AG09309 (cell line): ENCODE data around the gene PCDHGB6.
A peak's percentile ranks its signal among the peaks of the same experiment; 100 is the strongest.
"Not testable (repeated sequence)": the region's sequence is repeated elsewhere in the genome, so short reads cannot be mapped to it uniquely, and the experiment has no call there.

Experiments
- DNase-seq: peaks from one replicate; pipeline ENCODE4 v3.0.0-alpha.2; 2010; ENCODE audit warnings: low read depth
- H3K4me3 ChIP-seq: 2 replicates; pipeline ENCODE4 v1.5.1; 2011; ENCODE audit warnings: mild to moderate bottlenecking, low read depth, low read length, moderate library complexity; ENCODE audit not compliant: control insufficient read depth
- TF ChIP-seq, protein P1 (sequence below): IDR thresholded peaks from 2 replicates; pipeline ENCODE4 v1.5.1; 2011; ENCODE audit warnings: mild to moderate bottlenecking, low read depth, low read length, inconsistent platforms; ENCODE audit not compliant: insufficient read depth, control insufficient read depth; ENCODE audit errors: missing control alignments

The PCDHGB6 gene

DNA sequence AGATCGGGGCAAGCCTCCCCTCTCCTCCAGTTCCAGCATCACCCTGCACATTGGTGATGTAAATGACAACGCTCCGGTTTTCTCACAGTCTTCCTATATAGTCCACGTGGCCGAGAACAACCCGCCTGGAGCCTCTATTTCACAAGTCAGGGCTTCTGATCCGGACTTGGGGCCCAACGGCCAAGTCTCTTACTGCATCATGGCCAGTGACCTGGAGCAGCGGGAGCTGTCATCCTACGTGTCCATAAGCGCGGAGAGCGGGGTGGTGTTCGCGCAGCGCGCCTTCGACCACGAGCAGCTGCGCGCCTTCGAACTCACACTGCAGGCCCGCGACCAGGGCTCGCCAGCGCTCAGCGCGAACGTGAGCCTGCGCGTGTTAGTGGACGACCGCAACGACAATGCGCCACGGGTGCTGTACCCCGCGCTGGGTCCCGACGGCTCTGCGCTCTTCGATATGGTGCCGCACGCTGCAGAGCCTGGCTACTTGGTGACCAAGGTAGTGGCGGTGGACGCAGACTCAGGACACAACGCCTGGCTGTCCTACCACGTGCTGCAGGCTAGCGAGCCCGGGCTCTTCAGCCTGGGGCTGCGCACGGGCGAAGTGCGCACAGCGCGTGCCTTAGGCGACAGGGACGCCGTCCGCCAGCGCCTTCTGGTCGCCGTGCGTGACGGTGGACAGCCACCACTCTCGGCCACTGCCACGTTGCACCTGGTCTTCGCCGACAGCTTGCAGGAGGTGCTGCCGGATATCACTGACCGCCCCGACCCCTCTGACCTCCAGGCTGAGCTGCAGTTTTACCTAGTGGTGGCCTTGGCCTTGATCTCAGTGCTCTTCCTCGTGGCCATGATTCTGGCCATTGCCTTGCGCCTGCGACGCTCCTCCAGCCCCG lies 18.4 kb upstream of the PCDHGB6 start:
- DNase-seq: no peak
- TF ChIP-seq, protein P1, sequence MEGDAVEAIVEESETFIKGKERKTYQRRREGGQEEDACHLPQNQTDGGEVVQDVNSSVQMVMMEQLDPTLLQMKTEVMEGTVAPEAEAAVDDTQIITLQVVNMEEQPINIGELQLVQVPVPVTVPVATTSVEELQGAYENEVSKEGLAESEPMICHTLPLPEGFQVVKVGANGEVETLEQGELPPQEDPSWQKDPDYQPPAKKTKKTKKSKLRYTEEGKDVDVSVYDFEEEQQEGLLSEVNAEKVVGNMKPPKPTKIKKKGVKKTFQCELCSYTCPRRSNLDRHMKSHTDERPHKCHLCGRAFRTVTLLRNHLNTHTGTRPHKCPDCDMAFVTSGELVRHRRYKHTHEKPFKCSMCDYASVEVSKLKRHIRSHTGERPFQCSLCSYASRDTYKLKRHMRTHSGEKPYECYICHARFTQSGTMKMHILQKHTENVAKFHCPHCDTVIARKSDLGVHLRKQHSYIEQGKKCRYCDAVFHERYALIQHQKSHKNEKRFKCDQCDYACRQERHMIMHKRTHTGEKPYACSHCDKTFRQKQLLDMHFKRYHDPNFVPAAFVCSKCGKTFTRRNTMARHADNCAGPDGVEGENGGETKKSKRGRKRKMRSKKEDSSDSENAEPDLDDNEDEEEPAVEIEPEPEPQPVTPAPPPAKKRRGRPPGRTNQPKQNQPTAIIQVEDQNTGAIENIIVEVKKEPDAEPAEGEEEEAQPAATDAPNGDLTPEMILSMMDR: no peak
- H3K4me3 ChIP-seq: no peak overlapping the region

DNA sequence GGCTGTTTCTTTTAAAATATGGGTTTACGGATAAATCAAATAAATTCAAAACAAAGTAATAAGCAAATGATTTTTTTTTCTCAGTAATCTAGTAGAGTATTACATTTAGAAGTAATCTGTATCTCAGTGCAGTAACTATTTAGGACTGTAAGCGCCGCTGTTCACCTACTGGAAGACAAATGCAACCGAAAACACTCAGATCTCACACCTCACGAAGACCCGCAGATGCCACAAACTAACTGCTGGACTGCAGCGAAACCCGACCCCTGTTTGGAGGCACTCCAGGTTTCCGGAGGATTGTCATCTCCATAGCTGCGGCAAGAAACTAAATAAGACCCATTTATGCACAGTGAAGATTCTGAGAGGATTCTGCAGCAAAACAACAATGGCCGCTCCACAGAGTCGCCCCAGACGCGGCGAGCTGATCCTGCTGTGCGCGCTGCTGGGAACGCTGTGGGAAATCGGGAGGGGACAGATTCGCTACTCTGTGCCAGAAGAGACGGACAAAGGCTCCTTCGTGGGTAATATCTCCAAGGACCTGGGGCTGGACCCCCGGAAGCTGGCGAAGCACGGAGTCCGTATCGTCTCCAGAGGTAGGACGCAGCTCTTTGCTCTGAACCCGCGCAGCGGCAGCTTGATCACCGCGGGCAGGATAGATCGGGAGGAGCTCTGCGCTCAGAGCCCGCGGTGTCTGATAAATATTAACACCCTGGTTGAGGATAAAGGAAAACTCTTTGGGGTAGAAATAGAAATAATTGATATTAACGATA lies 15.2 kb upstream of the PCDHGB6 start, which contains the start of gene PCDHGA8:
TSS of gene PCDHGA8 (plus strand) at position 205 of the 770 bp plus-strand sequence. CDS start at position 386, 181 bp downstream.
- peak within 1 kb of the TSS; percentile 43 for H3K4me3 ChIP-seq

DNA sequence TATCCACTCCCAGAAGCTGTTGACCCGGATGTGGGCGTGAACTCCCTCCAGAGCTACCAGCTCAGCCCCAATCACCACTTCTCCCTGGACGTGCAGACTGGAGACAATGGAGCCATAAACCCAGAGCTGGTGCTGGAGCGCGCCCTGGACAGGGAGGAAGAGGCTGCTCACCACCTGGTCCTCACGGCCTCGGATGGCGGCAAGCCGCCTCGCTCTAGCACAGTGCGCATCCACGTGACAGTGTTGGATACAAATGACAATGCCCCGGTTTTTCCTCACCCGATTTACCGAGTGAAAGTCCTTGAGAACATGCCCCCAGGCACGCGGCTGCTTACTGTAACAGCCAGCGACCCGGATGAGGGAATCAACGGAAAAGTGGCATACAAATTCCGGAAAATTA lies 14.6 kb upstream of the PCDHGB6 start:
- DNase-seq: no peak
- H3K4me3 ChIP-seq: no peak overlapping the region
- TF ChIP-seq, protein P1: no peak

More for the DNA sequence above, 15.2 kb upstream of the PCDHGB6 start, which contains the start of gene PCDHGA8:
- DNase-seq: no peak
- TF ChIP-seq, protein P1: peak; percentile 44

DNA sequence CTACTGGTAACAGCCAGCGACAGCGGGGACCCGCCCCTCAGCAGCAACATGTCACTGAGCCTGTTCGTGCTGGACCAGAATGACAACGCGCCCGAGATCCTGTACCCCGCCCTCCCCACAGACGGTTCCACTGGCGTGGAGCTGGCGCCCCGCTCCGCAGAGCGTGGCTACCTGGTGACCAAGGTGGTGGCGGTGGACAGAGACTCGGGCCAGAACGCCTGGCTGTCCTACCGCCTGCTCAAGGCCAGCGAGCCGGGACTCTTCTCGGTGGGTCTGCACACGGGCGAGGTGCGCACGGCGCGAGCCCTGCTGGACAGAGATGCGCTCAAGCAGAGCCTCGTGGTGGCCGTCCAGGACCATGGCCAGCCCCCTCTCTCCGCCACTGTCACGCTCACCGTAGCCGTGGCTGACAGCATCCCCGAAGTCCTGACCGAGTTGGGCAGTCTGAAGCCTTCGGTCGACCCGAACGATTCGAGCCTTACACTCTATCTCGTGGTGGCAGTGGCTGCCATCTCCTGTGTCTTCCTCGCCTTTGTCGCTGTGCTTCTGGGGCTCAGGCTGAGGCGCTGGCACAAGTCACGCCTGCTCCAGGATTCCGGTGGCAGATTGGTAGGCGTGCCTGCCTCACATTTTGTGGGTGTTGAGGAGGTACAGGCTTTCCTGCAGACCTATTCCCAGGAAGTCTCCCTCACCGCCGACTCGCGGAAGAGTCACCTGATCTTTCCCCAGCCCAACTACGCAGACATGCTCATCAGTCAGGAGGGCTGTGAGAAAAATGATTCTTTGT lies 13.2 kb upstream of the PCDHGB6 start:
- DNase-seq: not testable (repeated sequence)

DNA sequence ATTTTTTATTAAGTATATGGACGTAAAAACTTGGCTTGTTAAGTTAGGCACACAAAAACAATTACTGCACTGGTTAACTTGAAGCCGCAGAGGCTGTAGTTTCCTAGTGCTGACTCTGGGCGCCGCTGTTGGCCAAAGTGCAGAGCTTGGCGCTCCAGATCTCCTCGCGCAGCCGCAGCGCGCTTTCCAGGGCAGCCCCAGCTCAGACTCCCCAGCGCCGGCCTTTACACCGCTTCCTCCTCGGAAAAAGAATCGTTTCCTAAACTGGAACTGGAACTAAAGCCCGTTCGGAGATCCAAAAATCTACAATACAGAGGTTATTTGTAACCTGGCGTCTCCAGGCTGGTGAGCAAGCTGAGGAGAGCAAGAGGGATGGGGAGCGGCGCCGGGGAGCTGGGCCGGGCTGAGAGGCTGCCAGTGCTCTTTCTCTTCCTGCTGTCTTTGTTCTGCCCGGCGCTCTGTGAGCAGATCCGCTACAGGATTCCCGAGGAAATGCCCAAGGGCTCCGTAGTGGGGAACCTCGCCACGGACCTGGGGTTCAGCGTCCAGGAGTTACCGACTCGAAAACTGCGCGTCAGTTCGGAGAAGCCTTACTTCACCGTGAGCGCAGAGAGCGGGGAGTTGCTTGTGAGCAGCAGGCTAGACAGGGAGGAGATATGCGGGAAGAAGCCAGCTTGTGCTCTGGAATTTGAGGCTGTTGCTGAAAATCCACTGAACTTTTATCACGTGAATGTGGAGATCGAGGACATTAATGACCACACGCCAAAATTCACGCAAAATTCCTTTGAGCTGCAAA lies 9.9 kb upstream of the PCDHGB6 start, which contains the start of gene PCDHGB5:
TSS of gene PCDHGB5 (plus strand) at position 192 of the 796 bp plus-strand sequence. CDS start at position 373, 181 bp downstream.
- H3K4me3 ChIP-seq: peak within 1 kb of the TSS; percentile 29
- TF ChIP-seq, protein P1: peak; percentile 67
- DNase-seq: not testable (repeated sequence)

More for the DNA sequence above, 13.2 kb upstream of the PCDHGB6 start:
- H3K4me3 ChIP-seq: not testable (repeated sequence)

DNA sequence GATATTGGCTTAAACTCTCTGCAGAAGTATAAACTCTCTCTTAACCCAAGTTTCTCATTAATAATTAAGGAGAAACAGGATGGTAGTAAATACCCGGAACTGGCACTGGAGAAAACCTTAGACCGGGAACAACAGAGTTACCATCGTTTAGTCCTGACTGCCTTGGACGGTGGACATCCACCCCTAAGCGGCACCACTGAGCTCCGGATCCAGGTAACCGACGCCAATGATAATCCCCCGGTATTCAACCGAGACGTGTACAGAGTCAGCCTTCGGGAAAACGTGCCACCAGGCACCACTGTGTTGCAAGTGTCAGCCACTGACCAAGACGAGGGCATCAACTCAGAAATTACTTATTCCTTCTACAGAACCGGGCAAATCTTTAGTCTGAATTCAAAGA lies 9.2 kb upstream of the PCDHGB6 start:
- TF ChIP-seq, protein P1: no peak

More for the DNA sequence above, 9.2 kb upstream of the PCDHGB6 start:
- no peak for DNase-seq
- no peak overlapping the region for H3K4me3 ChIP-seq
